Thyroid gland (tissue), 4 donors: Measurements from ENCODE around the gene DHRS3. TPM values are rescaled to one million over a fixed set of nuclear protein-coding genes. Genes with fewer than 3 reads are reported as not detected.

Experiments
- DNase-seq, 2 donors: peaks; one replicate each; pipeline ENCODE4 v3.0.0-alpha.2; 2019
- H3K27ac ChIP-seq, 3 donors: fragments of 200-600 bp; sonication (generic); 1 replicate in 2 of 3; 2 replicates in 1 of 3; pipeline ENCODE4 v1.5.1; 2016 to 2019; ENCODE audit warnings: mild to moderate bottlenecking in 1 of 3, moderate library complexity in 1 of 3
- H3K27me3 ChIP-seq: fragments of 200-600 bp; sonication (generic); one replicate; pipeline ENCODE4 v1.5.1; 2019
- H3K36me3 ChIP-seq, 2 donors: fragments of 200-600 bp; sonication (generic); one replicate each; pipeline ENCODE4 v1.5.1; 2016 to 2019
- H3K4me1 ChIP-seq, 2 donors: fragments of 200-600 bp; sonication (generic); one replicate each; pipeline ENCODE4 v1.5.1; 2017 to 2019
- H3K4me3 ChIP-seq, 3 donors: fragments of 200-600 bp; sonication (generic); replicated peaks in 1 of 3; 1 replicate in 2 of 3; 2 replicates in 1 of 3; pipeline ENCODE4 v1.5.1; 2016; ENCODE audit warnings: mild to moderate bottlenecking in 1 of 3
- H3K9me3 ChIP-seq: fragments of 200-600 bp; sonication (generic); one replicate; pipeline ENCODE4 v1.5.1; 2017
- POLR2A ChIP-seq, 2 donors: fragments of 450-650 bp; IDR thresholded peaks; one replicate each; pipeline ENCODE4 v1.6.1; 2017; ENCODE audit warnings: antibody characterized with exemption in 2 of 2, mild to moderate bottlenecking in 2 of 2, moderate library complexity in 1 of 2
- WGBS, 2 donors: methylation state at CpG; one replicate each; pipeline ENCODE4 v1.1.5; 2017; 5-methylcytosine and 5-hydroxymethylcytosine counted together
- intact Hi-C: fragments of 100-400 bp; cut with DNase I; formaldehyde crosslinking; loops from one replicate; pipeline ENCODE4 v1.15.1; 2023
- total RNA-seq, 4 donors: library from RNA; depleted of rRNA; stranded (reverse); fragments of >200 nt; gene quantifications; one replicate each; pipeline ENCODE4 v1.2.3, GENCODE V29; 2016
- TF ChIP-seq, protein P1 (sequence below), 6 experiments: fragments of 200-600 bp in 3 of 6; fragments of 450-650 bp in 3 of 6; sonication (generic) in 3 of 6; IDR thresholded peaks; one replicate each; pipeline ENCODE4 v1.5.1; 2016 to 2019; ENCODE audit warnings: antibody characterized with exemption in 6 of 6, mild to moderate bottlenecking in 2 of 6, inconsistent platforms in 1 of 6, moderate library complexity in 1 of 6

Gene DHRS3
- total RNA-seq, 4 donors from 2014 or later = 181 to 304 (median 268) TPM

DNA sequence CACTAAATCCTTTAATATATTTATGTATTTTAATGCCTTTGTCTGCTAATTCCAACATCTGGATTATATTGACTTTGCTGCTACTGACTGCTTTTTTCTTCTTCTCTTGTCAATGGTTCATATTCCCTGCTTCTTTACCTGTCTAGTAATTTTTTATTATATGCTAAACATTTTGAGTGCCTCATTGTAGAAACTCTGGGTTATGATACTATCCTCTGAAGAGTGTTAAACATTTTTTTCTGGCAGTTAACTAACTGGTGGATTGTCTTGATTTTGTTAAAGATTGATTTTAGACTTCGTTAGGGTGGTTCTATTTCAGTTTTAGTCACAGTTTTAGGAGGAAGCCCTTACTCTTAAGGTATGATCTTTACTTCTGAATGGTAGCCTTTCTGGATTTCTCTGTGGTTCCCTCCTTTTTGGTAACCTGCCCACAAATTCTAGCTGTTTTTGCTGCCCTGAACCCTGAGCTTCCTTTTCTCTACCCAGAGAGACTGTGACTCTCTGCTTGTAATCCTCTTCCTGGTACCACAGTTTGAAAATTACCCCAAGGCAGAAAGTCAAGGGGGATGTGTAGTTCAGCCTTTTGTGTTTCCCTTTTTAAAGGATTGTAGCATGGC lies 81.9 kb downstream of the DHRS3 start:
- H3K36me3 ChIP-seq = no peaks in the 10 kb centered on the region
- TF ChIP-seq, protein P1, sequence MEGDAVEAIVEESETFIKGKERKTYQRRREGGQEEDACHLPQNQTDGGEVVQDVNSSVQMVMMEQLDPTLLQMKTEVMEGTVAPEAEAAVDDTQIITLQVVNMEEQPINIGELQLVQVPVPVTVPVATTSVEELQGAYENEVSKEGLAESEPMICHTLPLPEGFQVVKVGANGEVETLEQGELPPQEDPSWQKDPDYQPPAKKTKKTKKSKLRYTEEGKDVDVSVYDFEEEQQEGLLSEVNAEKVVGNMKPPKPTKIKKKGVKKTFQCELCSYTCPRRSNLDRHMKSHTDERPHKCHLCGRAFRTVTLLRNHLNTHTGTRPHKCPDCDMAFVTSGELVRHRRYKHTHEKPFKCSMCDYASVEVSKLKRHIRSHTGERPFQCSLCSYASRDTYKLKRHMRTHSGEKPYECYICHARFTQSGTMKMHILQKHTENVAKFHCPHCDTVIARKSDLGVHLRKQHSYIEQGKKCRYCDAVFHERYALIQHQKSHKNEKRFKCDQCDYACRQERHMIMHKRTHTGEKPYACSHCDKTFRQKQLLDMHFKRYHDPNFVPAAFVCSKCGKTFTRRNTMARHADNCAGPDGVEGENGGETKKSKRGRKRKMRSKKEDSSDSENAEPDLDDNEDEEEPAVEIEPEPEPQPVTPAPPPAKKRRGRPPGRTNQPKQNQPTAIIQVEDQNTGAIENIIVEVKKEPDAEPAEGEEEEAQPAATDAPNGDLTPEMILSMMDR (IDR thresholded peaks at IDR 0.05) = no peak
- TF ChIP-seq POLR2A (IDR thresholded peaks at IDR 0.05) = no peak
- intact Hi-C loops = no loop called here
- H3K27ac ChIP-seq = no peak overlapping the region
- no peak overlapping the region for H3K4me3 ChIP-seq
- no peaks in the 10 kb centered on the region for H3K9me3 ChIP-seq
- H3K4me1 ChIP-seq = peaks cover 12 to 19% of the 10 kb centered on the region in 2 donors
- 97 to 98% methylated on average over 1 of the region's 1 CpG for WGBS, 2 donors
- DNase-seq = no peak
- H3K27me3 ChIP-seq = no peaks in the 10 kb centered on the region

DNA sequence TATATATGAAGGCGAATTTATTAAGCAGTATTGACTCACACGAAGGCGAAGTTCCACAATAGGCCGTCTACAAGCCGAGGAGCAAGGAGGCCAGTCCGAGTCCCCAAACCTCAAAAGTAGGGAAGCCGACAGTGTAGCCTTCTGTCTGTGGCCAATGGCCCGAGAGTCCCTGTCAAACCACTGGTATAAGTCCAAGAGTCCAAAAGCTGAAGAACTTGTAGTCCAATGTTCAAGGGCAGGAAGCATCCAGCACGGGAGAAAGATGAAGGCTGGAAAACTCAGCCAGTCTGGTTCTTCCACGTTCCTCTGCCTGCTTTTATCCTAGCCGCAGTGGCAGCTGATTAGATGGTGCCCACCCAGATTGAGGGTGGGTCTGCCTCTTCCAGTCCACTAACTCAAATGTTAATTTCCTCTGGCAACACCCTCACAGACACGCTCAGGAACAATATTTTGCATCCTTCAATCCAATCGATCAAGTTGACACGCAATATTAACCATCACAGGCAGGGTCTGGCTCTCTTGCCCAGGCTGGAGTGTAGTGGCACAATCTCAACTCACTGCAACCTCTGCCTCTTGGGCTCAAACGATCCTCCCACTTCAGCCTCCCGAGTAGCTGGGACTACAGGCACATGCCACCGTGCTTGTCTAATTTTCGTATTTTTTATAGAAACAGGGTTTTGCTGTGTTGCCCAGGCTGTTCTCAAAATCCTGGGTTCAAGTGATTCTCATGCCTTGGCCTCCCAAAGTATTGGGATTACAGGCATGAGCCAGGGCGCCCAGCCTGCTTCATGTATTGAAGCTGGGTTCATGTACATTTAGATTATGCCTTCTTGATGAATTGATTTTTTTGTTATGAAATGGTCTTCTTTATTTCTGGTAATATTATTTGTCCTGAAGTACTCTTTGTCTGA lies 85.3 kb downstream of the DHRS3 start:
- TF ChIP-seq, protein P1 (IDR thresholded peaks at IDR 0.05) = no peak
- no peak for TF ChIP-seq POLR2A (IDR thresholded peaks at IDR 0.05)
- Histone ChIP-seq H3K27me3 (no peaks in the 10 kb centered on the region), H3K9me3 (no peaks in the 10 kb centered on the region), H3K36me3 (no peaks in the 10 kb centered on the region), H3K27ac (no peak overlapping the region), H3K4me1 (peaks cover 15 to 18% of the 10 kb centered on the region in 2 donors), H3K4me3 (no peak overlapping the region)
- no peak for DNase-seq
- intact Hi-C loops = no loop called here
- 90 to 96% methylated on average over 19 of the region's 19 CpGs for WGBS, 2 donors

DNA sequence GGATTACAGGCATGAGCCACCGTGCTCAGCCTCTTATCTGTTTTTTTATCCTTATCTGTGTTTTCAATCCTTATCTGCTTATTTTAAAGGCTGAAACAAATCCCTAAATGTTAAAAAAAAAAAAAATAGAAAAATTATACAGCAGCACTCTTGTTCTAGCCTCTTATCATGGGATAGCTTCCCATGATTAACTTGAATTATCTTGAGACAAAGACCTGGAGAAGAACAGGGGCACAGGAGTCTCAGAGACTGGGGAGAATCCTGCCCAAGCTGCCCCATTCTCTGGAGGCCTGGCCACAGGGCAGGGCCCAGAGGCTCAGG lies 86.9 kb downstream of the DHRS3 start:
- Histone ChIP-seq H3K27ac (peak overlapping the region in 1 of 3 donors; percentile 33), H3K27me3 (no peaks in the 10 kb centered on the region)
- TF ChIP-seq, protein P1 (IDR thresholded peaks at IDR 0.05) = no peak
- no peak for TF ChIP-seq POLR2A (IDR thresholded peaks at IDR 0.05)

DNA sequence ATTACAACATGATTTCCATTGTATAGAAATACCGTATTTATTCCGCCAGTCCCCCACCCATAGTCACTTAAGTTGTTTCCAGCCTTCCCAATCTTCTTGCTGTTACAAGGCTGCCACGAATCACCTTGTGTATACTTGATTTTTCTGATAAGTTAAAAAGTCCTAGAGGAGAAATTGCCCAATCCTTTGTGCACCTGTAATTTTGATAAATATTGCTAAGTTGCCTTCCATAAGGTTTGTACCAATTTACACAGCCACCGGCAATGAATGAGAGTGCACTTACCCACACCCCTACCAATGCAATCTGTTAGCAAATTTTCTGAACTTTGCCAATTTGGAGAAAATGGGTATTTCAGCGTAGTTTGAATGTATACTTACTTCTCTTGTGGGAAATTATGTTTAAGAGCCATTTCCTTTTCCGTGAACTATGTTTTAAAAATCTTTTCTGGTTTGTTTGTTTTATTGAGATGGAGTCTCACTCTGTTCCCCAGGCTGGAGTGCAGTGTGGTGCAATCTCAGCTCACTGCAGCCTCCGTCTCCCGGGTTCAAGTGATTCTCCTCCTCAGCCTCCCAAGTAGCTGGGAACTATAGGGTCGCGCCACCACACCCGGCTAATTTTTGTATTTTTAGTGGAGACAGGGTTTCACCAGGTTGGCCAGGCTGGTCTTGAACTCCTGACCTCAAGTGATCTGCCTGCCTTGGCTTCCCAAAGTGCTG lies 87.4 kb downstream of the DHRS3 start:
- Histone ChIP-seq H3K4me1 (peaks cover 27 to 28% of the 10 kb centered on the region in 2 donors), H3K27ac (no peak overlapping the region), H3K9me3 (no peaks in the 10 kb centered on the region), H3K36me3 (no peaks in the 10 kb centered on the region), H3K27me3 (no peaks in the 10 kb centered on the region), H3K4me3 (no peak overlapping the region)
- DNase-seq = no peak
- 83 to 95% methylated on average over 11 of the region's 11 CpGs for WGBS, 2 donors
- TF ChIP-seq POLR2A (IDR thresholded peaks at IDR 0.05) = no peak
- TF ChIP-seq, protein P1 (IDR thresholded peaks at IDR 0.05) = no peak
- intact Hi-C loops = no loop called here

More for the DNA sequence above, 86.9 kb downstream of the DHRS3 start:
- Histone ChIP-seq H3K4me1 (peaks cover 22 to 23% of the 10 kb centered on the region in 2 donors), H3K4me3 (no peak overlapping the region), H3K36me3 (no peaks in the 10 kb centered on the region), H3K9me3 (no peaks in the 10 kb centered on the region)
- WGBS, 2 donors = 87 to 88% methylated on average over 1 of the region's 1 CpG
- intact Hi-C loops = no loop called here
- no peak for DNase-seq
